Activated naive CD4-positive, alpha-beta T cell treated with anti-CD3 and anti-CD28 coated beads, Interleukin-2, amount 50 U/mL, for 72 hours (primary cell): ENCODE results near the gene COA8. TPM values are rescaled to one million over a fixed set of nuclear protein-coding genes. Genes with fewer than 3 reads are reported as not detected.

Experiments
- total RNA-seq, 2 donors: library from RNA; stranded (reverse); gene quantifications; one replicate each; pipeline ENCODE4 v1.2.3, GENCODE V29; 2022

COA8 gene
- total RNA-seq, 2 donors from 2014 or later, result 14.1 to 39.9 TPM

Other genes with a start within 250 kb of the COA8 start
- 100 to 1,000 TPM; 154 to 243 TPM for gene EIF5, start 228.7 kb upstream of the COA8 start, total RNA-seq
- 10 to 100 TPM; 67.0 to 91.4 TPM for gene MARK3, start 177.5 kb upstream of the COA8 start, total RNA-seq
- gene CKB, start 40.1 kb upstream of the COA8 start, total RNA-seq, result 1 to 10 TPM; 2.6 to 9.4 TPM
- gene TRMT61A, start 33.8 kb upstream of the COA8 start, total RNA-seq, result 1 to 10 TPM; 5.6 to 9.2 TPM
- 10 to 100 TPM; 15.6 to 24.1 TPM for gene BAG5, start 303 bp upstream of the COA8 start, total RNA-seq
- gene KLC1, start 66.3 kb downstream of the COA8 start, total RNA-seq, result 100 to 1,000 TPM; 114 to 137 TPM
- gene XRCC3, start 152.5 kb downstream of the COA8 start, total RNA-seq, result 10 to 100 TPM; 45.8 to 46.4 TPM
- 10 to 100 TPM; 15.3 to 16.4 TPM for gene ZFYVE21, start 152.8 kb downstream of the COA8 start, total RNA-seq